Liver (tissue), 9 donors: ENCODE measurements around the gene FAM184A. TPM values are rescaled to one million over a fixed set of nuclear protein-coding genes. Genes with fewer than 3 reads are reported as not detected.

Source experiments
- DNase-seq: peaks from one replicate; pipeline ENCODE4 v3.0.0-alpha.2; 2017; ENCODE audit warnings: low spot score
- H3K27ac ChIP-seq, 2 donors: one replicate each; pipeline ENCODE4 v1.7.0; 2013; ENCODE audit warnings: inconsistent platforms in 2 of 2, low read length in 2 of 2, control low read depth in 1 of 2, low read depth in 1 of 2, mild to moderate bottlenecking in 1 of 2
- H3K27me3 ChIP-seq, 4 donors: one replicate each; pipeline versions ENCODE4 v1.6.1 to v1.7.0; 2013; ENCODE audit warnings: low read length in 3 of 4, inconsistent platforms in 1 of 4, mild to moderate bottlenecking in 1 of 4, moderate library complexity in 1 of 4; ENCODE audit not compliant: control insufficient read depth in 4 of 4, insufficient read depth in 4 of 4
- H3K36me3 ChIP-seq, 4 donors: one replicate each; pipeline versions ENCODE4 v1.6.1 to v1.7.0; 2013; ENCODE audit warnings: low read length in 3 of 4, mild to moderate bottlenecking in 3 of 4, low read depth in 1 of 4, moderate library complexity in 1 of 4; ENCODE audit not compliant: control insufficient read depth in 4 of 4, insufficient read depth in 3 of 4
- H3K4me1 ChIP-seq, 4 donors: one replicate each; pipeline versions ENCODE4 v1.6.1 to v1.7.0; 2013; ENCODE audit warnings: low read length in 3 of 4, mild to moderate bottlenecking in 3 of 4, moderate library complexity in 1 of 4; ENCODE audit not compliant: control insufficient read depth in 4 of 4, insufficient read depth in 4 of 4
- H3K4me3 ChIP-seq, 3 donors: one replicate each; pipeline versions ENCODE4 v1.6.1 to v1.7.0; 2013; ENCODE audit warnings: low read length in 3 of 3, control low read depth in 1 of 3, low read depth in 1 of 3, mild to moderate bottlenecking in 1 of 3
- H3K9ac ChIP-seq, 2 donors: one replicate each; pipeline ENCODE4 v1.7.0; 2013; ENCODE audit warnings: low read length in 2 of 2, mild to moderate bottlenecking in 2 of 2, moderate library complexity in 2 of 2, control low read depth in 1 of 2, low read depth in 1 of 2
- H3K9me3 ChIP-seq, 4 donors: one replicate each; pipeline versions ENCODE4 v1.6.1 to v1.7.0; 2013; ENCODE audit warnings: low read length in 3 of 4; ENCODE audit not compliant: control insufficient read depth in 4 of 4
- ATF3 ChIP-seq: IDR thresholded peaks from 2 replicates; pipeline ENCODE4 v1.6.1; 2016; ENCODE audit warnings: antibody characterized with exemption
- EGR1 ChIP-seq, 2 donors: IDR thresholded peaks; 2 replicates each; pipeline ENCODE4 v1.6.1; 2016 to 2018; ENCODE audit warnings: antibody characterized with exemption in 2 of 2, low read depth in 2 of 2
- FOXA1 ChIP-seq: IDR thresholded peaks from 2 replicates; pipeline ENCODE4 v1.6.1; 2016; ENCODE audit warnings: antibody characterized with exemption
- FOXA2 ChIP-seq: IDR thresholded peaks from 2 replicates; pipeline ENCODE4 v1.6.1; 2016; ENCODE audit warnings: antibody characterized with exemption
- GABPA ChIP-seq, 2 donors: IDR thresholded peaks in 1 of 2; conservative IDR thresholded peaks in 1 of 2; 2 replicates each; pipeline ENCODE4 v1.6.1; 2016; ENCODE audit warnings: antibody characterized with exemption in 2 of 2, mild to moderate bottlenecking in 1 of 2, moderate library complexity in 1 of 2
- HNF4A ChIP-seq, 2 donors: conservative IDR thresholded peaks; 2 replicates each; pipeline ENCODE4 v1.6.1; 2016; ENCODE audit warnings: antibody characterized with exemption in 2 of 2, mild to moderate bottlenecking in 2 of 2
- HNF4G ChIP-seq: IDR thresholded peaks from 2 replicates; pipeline ENCODE4 v1.6.1; 2016; ENCODE audit warnings: antibody characterized with exemption
- JUND ChIP-seq, 2 donors: IDR thresholded peaks; 2 replicates each; pipeline ENCODE4 v1.6.1; 2016; ENCODE audit warnings: antibody characterized with exemption in 2 of 2
- NR2F2 ChIP-seq: IDR thresholded peaks from 2 replicates; pipeline ENCODE4 v1.6.1; 2016; ENCODE audit warnings: antibody characterized with exemption
- RAD21 ChIP-seq, 2 donors: IDR thresholded peaks; 2 replicates each; pipeline ENCODE4 v1.6.1; 2016; ENCODE audit warnings: antibody characterized with exemption in 2 of 2, mild to moderate bottlenecking in 2 of 2
- REST ChIP-seq: IDR thresholded peaks from 2 replicates; pipeline ENCODE4 v1.6.1; 2016; ENCODE audit warnings: antibody characterized with exemption, mild to moderate bottlenecking
- RXRA ChIP-seq, 2 donors: IDR thresholded peaks; 2 replicates each; pipeline ENCODE4 v1.6.1; 2017 to 2018; ENCODE audit warnings: antibody characterized with exemption in 2 of 2, mild to moderate bottlenecking in 1 of 2
- SP1 ChIP-seq: IDR thresholded peaks from 2 replicates; pipeline ENCODE4 v1.6.1; 2018; ENCODE audit warnings: antibody characterized with exemption, mild to moderate bottlenecking
- TAF1 ChIP-seq: conservative IDR thresholded peaks from 2 replicates; pipeline ENCODE4 v1.6.1; 2016; ENCODE audit warnings: antibody characterized with exemption, mild to moderate bottlenecking
- YY1 ChIP-seq: IDR thresholded peaks from 2 replicates; pipeline ENCODE4 v1.6.1; 2016; ENCODE audit warnings: antibody characterized with exemption, mild to moderate bottlenecking
- WGBS: extraction: QIAGEN DNeasy Blood & Tissue Kit; methylation state at CpG from one replicate; pipeline ENCODE4 v1.1.7; 2013; 5-methylcytosine and 5-hydroxymethylcytosine counted together
- polyA plus RNA-seq, 2 donors: library from polyadenylated mRNA; stranded (reverse) in 1 of 2; unstranded in 1 of 2; fragments of 200-250 nt in 1 of 2; fragments of >200 nt in 1 of 2; fragmentation: Nextera tagmentation in 1 of 2; extraction: Ambion mirVana in 1 of 2; gene quantifications; one replicate each; pipeline versions ENCODE4 v1.2.1 to v1.2.3, GENCODE V29; 2013 to 2015
- total RNA-seq, 2 donors: library from RNA; depleted of rRNA; stranded (reverse); fragments of >200 nt; gene quantifications; one replicate each; pipeline ENCODE4 v1.2.3, GENCODE V29; 2014
- TF ChIP-seq, protein P1 (sequence below): IDR thresholded peaks from 2 replicates; pipeline ENCODE4 v1.6.1; 2016; ENCODE audit warnings: antibody characterized with exemption
- TF ChIP-seq, protein P2 (sequence below): IDR thresholded peaks from 2 replicates; pipeline ENCODE4 v1.6.1; 2016; ENCODE audit warnings: antibody characterized with exemption
- TF ChIP-seq, protein P3 (sequence below): fragments of 150-350 bp; IDR thresholded peaks from 2 replicates; pipeline ENCODE4 v1.5.1; 2017; ENCODE audit warnings: improper control_type of control experiment, low read depth, low read length; ENCODE audit not compliant: missing input control
- donor health status: healthy.
- donor health status: healthy.
- donor health status: healthy.
- donor health status: healthy.
- donor health status: healthy.

FAM184A gene
- total and polyA plus RNA-seq, 4 donors, result 1.0 to 7.4 (median 4.0) TPM

DNA sequence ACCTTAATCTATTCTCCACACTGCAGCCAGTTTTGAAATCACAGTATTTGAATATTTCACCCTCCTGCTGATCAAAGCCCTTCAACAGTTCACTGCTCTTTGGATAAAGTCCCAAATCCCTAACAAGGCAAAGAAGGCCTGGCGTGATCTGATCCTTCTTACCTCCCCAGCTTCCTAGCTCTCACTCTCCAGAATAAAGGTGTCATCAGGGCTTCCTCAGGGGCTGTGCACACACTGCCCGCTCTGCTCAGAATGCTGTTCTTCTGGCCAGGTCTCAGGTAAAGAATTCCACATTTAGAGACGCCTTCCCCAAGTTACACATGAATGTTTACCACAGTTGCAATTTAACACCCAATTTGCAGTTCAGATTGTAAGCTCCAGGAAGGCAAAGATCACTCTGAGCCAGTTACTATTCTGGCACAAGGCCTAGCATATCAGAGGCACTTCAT lies 84.6 kb downstream of the FAM184A start:
- TF ChIP-seq HNF4A (conservative IDR thresholded peaks at IDR 0.05) (peak; percentile 62 to 77), FOXA1 (no peak), ATF3 (no peak), EGR1 (IDR thresholded peaks at IDR 0.05; ENCODE audit: low read depth in 2 of 2) (peak in 1 of 2 donors; percentile 20), TAF1 (no peak), RAD21 (IDR thresholded peaks at IDR 0.05) (peak; percentile 10 to 35), REST (peak; percentile 77), NR2F2 (no peak), GABPA (IDR thresholded peaks at IDR 0.05 in 1 of 2, conservative IDR thresholded peaks at IDR 0.05 in 1 of 2) (no peak), YY1 (peak; percentile 57), JUND (IDR thresholded peaks at IDR 0.05) (peak in 1 of 2 donors; percentile 26), RXRA (IDR thresholded peaks at IDR 0.05) (peak; percentile 74 to 82), FOXA2 (peak; percentile 8), HNF4G (no peak), SP1 (peak; percentile 79)
- TF ChIP-seq, protein P1, sequence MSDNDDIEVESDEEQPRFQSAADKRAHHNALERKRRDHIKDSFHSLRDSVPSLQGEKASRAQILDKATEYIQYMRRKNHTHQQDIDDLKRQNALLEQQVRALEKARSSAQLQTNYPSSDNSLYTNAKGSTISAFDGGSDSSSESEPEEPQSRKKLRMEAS, result no peak
- TF ChIP-seq, protein P2, sequence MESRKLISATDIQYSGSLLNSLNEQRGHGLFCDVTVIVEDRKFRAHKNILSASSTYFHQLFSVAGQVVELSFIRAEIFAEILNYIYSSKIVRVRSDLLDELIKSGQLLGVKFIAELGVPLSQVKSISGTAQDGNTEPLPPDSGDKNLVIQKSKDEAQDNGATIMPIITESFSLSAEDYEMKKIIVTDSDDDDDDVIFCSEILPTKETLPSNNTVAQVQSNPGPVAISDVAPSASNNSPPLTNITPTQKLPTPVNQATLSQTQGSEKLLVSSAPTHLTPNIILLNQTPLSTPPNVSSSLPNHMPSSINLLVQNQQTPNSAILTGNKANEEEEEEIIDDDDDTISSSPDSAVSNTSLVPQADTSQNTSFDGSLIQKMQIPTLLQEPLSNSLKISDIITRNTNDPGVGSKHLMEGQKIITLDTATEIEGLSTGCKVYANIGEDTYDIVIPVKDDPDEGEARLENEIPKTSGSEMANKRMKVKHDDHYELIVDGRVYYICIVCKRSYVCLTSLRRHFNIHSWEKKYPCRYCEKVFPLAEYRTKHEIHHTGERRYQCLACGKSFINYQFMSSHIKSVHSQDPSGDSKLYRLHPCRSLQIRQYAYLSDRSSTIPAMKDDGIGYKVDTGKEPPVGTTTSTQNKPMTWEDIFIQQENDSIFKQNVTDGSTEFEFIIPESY, result peak; percentile 53
- TF ChIP-seq, protein P3, sequence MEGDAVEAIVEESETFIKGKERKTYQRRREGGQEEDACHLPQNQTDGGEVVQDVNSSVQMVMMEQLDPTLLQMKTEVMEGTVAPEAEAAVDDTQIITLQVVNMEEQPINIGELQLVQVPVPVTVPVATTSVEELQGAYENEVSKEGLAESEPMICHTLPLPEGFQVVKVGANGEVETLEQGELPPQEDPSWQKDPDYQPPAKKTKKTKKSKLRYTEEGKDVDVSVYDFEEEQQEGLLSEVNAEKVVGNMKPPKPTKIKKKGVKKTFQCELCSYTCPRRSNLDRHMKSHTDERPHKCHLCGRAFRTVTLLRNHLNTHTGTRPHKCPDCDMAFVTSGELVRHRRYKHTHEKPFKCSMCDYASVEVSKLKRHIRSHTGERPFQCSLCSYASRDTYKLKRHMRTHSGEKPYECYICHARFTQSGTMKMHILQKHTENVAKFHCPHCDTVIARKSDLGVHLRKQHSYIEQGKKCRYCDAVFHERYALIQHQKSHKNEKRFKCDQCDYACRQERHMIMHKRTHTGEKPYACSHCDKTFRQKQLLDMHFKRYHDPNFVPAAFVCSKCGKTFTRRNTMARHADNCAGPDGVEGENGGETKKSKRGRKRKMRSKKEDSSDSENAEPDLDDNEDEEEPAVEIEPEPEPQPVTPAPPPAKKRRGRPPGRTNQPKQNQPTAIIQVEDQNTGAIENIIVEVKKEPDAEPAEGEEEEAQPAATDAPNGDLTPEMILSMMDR, result no peak
- H3K4me3 ChIP-seq, result peak overlapping the region in 1 of 3 donors; percentile 31
- DNase-seq, result no peak
- WGBS, result 42% methylated on average over 3 of the region's 3 CpGs
- no peaks in the 10 kb centered on the region for H3K36me3 ChIP-seq
- H3K4me1 ChIP-seq, result peaks cover 0 to 2% (median 1%) of the 10 kb centered on the region in 4 donors
- no peak overlapping the region for H3K27ac ChIP-seq
- H3K27me3 ChIP-seq, result no peaks in the 10 kb centered on the region
- H3K9ac ChIP-seq, result no peak overlapping the region
- no peaks in the 10 kb centered on the region for H3K9me3 ChIP-seq
